GM03348 (cell line): ENCODE results near the gene LHB.

Experiments used
- DNase-seq: peaks from one replicate; pipeline ENCODE4 v3.0.0; 2012; ENCODE audit warnings: low spot score

Gene LHB

GRCh38 chr19:48975947-48976847 is 40.7 kb downstream of the LHB start:
- no peak for DNase-seq

GRCh38 chr19:48970923-48971395 is 45.9 kb downstream of the LHB start:
- DNase-seq, result peak; percentile 81

- DNase-seq, result no peak
These were observed 46.6 kb downstream of the LHB start for GRCh38 chr19:48970139-48970766.

DNA sequence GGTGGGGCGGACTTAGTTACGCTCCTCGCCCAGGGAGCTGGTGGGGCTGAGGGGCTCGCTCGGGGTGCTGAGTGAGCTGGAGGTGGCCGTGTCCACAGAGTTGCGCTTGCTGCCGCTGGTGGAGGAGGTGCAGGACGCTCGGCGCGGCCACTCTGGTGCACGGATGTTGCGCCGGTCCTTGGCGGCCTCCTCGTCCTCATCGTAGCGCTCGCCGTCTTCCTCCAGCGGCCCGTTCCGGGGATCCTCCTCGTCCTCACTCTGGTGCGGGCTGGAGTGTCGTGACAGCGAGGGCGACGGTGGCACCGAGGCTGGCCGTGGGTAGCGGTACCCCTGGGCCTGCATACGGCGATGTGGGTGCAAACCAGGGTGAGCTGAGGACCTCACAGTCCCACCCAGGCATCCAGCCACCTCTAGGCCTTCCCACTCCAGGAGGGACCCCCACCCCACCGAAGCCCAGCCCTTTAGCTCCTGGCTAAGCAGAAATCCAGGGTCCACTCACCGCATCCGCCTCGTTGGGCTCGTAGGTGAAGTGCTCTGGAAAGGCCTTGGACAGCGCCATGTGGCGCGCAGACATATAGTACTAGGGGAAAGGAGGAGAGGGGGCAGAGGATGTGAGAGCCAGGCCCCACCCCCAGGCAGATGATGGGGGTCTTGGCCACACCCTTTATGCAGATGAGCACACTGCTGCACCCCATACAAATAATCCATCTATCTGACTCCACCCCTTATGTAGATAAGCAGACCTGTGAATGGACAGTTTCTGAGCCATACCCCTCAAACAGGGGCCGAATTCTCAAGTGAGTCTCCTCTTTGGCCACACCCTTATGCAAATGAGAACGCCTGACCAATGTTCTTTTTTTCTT is 47.4 kb downstream of the LHB start:
- no peak for DNase-seq

GRCh38 chr19:48968813-48969218 is 48.1 kb downstream of the LHB start:
- no peak for DNase-seq

DNA sequence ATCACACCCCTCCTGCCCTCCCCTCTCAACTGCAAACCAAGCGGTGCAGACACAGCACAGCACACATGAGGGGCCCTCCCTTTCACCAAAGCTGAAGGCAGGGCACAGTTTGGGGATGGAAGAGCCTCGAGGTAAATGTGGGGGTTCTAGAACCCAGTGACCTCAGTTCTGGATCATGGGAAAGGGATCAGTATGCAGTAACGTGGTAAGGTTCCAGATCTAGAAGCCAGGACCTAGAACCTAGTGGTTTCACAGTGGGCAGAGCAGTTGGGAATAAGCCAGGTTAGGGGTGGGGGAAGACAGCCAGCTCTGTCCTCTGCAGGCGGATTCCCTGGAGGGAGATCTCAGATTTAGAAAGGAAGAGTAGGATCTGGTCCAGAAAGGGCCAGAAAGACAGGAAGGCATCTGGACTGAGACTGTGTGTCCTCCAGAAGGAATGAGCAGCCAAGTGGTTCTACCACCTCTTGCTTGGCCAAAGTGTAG is 48.7 kb downstream of the LHB start:
- DNase-seq, result peak; percentile 38

GRCh38 chr19:48967346-48968178 is 49.3 kb downstream of the LHB start:
- no peak for DNase-seq

DNA sequence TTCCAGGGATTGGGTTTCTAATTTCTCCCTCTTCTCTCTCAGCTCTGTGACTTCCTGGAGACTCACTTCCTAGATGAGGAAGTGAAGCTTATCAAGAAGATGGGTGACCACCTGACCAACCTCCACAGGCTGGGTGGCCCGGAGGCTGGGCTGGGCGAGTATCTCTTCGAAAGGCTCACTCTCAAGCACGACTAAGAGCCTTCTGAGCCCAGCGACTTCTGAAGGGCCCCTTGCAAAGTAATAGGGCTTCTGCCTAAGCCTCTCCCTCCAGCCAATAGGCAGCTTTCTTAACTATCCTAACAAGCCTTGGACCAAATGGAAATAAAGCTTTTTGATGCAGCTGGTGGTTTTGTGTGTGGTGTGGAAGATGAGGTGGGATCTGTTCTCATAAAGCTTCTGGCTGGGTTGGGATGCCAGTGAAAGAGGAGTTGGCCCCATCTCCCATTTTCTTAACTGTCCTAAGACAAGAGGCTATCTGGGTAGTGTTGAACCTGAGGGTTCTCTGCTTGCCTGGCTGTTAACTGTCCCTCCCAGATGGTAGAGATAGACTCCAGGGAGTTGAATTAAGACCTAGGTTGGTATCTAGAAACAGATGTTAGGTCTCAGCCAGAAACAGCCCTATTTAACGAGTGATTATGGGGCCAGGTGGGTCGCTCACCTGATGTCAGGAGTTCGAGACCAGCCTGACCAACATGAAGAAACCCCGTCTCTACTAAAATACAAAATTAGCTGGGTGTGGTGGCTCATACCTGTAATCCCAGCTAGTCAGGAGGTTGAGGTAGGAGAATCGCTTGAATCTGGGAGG is 50.1 kb downstream of the LHB start:
- DNase-seq, result no peak
